Activated CD8-positive, alpha-beta T cell treated with anti-CD3 and anti-CD28 coated beads, Interleukin-2, amount 10 ng/mL, durations not matched to agents 7 days and 5 days (primary cell): ENCODE data around the gene CFAP300. TPM values are rescaled to one million over a fixed set of nuclear protein-coding genes. Genes with fewer than 3 reads are reported as not detected.

ENCODE experiments used
- ATAC-seq: fragments of 150-1000 bp; cut with Tn5 transposase; one replicate; pipeline ENCODE4 v1.10.0; 2021; ENCODE audit warnings: moderate library complexity
- CTCF ChIA-PET: fragments of 350-600 bp; sonication (Branson Sonifier 250); formaldehyde crosslinking; loops from one replicate; lab custom pipeline; 2021; ENCODE audit warnings: antibody characterized with exemption; lab: Charles Lee
- POLR2A ChIA-PET: fragments of 350-600 bp; sonication (Branson Sonifier 250); formaldehyde crosslinking; loops from one replicate; lab custom pipeline; 2021; ENCODE audit warnings: antibody characterized with exemption; lab: Charles Lee
- DNase-seq: peaks from one replicate; pipeline ENCODE4 v3.0.0-alpha.2; 2020
- H3K27ac Mint-ChIP-seq: one replicate; pipeline ENCODE4 v1.8.0; 2021; ENCODE audit warnings: mild to moderate bottlenecking, mixed read lengths
- H3K27me3 Mint-ChIP-seq: one replicate; pipeline ENCODE4 v1.8.0; 2021; ENCODE audit warnings: low read depth, mixed read lengths
- H3K36me3 Mint-ChIP-seq: one replicate; pipeline ENCODE4 v1.8.0; 2021; ENCODE audit warnings: low read depth, mixed read lengths
- H3K4me1 Mint-ChIP-seq: one replicate; pipeline ENCODE4 v1.8.0; 2021; ENCODE audit warnings: low read depth, mixed read lengths
- H3K4me3 Mint-ChIP-seq: one replicate; pipeline ENCODE4 v1.8.0; 2021; ENCODE audit warnings: mild to moderate bottlenecking, mixed read lengths
- H3K9me3 Mint-ChIP-seq: one replicate; pipeline ENCODE4 v1.8.0; 2022; ENCODE audit warnings: mixed read lengths; ENCODE audit not compliant: insufficient read depth
- total RNA-seq, 2 experiments: library from RNA; stranded (reverse); gene quantifications; one replicate each; pipeline ENCODE4 v1.2.3, GENCODE V29; 2021

CFAP300 gene
- total RNA-seq, 2 experiments from 2014 or later: not detected

GRCh38 chr11:102026217-102026616 is 21.0 kb upstream of the CFAP300 start:
- Mint-ChIP-seq H3K27ac (no peak overlapping the region), H3K27me3 (peaks cover 2% of the 10 kb centered on the region), H3K4me1 (no peaks in the 10 kb centered on the region), H3K36me3 (no peaks in the 10 kb centered on the region), H3K9me3 (no peaks in the 10 kb centered on the region), H3K4me3 (no peak overlapping the region)
- DNase-seq: no peak
- ATAC-seq: no peak
- CTCF ChIA-PET: interaction anchor here (1.2 to 1.5 kb wide), 3 partner anchors 18 to 166 kb away, joined by 3 to 9 read pairs (median 3); no protein-coding TSS in a partner anchor
- POLR2A ChIA-PET: no interaction called here

GRCh38 chr11:102026959-102027358 is 20.3 kb upstream of the CFAP300 start:
- Mint-ChIP-seq H3K27ac (no peak overlapping the region), H3K36me3 (no peaks in the 10 kb centered on the region), H3K4me1 (no peaks in the 10 kb centered on the region), H3K4me3 (no peak overlapping the region), H3K27me3 (peaks cover 2% of the 10 kb centered on the region), H3K9me3 (no peaks in the 10 kb centered on the region)
- ChIA-PET CTCF (interaction anchor here (1.2 to 1.3 kb wide), 3 partner anchors 19 to 167 kb away, joined by 3 to 6 read pairs (median 3); no protein-coding TSS in a partner anchor), POLR2A (no interaction called here)
- DNase-seq: no peak
- ATAC-seq: no peak

GRCh38 chr11:102036757-102037156 is 10.5 kb upstream of the CFAP300 start:
- CTCF ChIA-PET: no interaction called here
- DNase-seq: no peak
- H3K4me1 Mint-ChIP-seq: no peaks in the 10 kb centered on the region

GRCh38 chr11:102046841-102047240 is 396 bp upstream of the CFAP300 start:
- Mint-ChIP-seq H3K27me3 (peaks cover 32% of the 10 kb centered on the region), H3K36me3 (no peaks in the 10 kb centered on the region), H3K4me1 (peaks cover 9% of the 10 kb centered on the region), H3K27ac (no peak overlapping the region), H3K4me3 (no peak overlapping the region), H3K9me3 (no peaks in the 10 kb centered on the region)
- DNase-seq (no peak), ATAC-seq (no peak)
- ChIA-PET CTCF (no interaction called here), POLR2A (no interaction called here)

More at GRCh38 chr11:102036757-102037156, 10.5 kb upstream of the CFAP300 start:
- no peaks in the 10 kb centered on the region for H3K9me3 Mint-ChIP-seq
- H3K36me3 Mint-ChIP-seq: no peaks in the 10 kb centered on the region
- peaks cover 2% of the 10 kb centered on the region for H3K27me3 Mint-ChIP-seq
- H3K27ac Mint-ChIP-seq: no peak overlapping the region
- H3K4me3 Mint-ChIP-seq: no peak overlapping the region
- POLR2A ChIA-PET: no interaction called here
- no peak for ATAC-seq

GRCh38 chr11:102050927-102051575 is 3.8 kb downstream of the CFAP300 start:
- Mint-ChIP-seq H3K27me3 (peaks cover 28% of the 10 kb centered on the region), H3K4me1 (peaks cover 9% of the 10 kb centered on the region), H3K27ac (no peak overlapping the region), H3K36me3 (no peaks in the 10 kb centered on the region), H3K9me3 (no peaks in the 10 kb centered on the region), H3K4me3 (no peak overlapping the region)
- ATAC-seq: no peak
- no peak for DNase-seq
- ChIA-PET POLR2A (no interaction called here), CTCF (no interaction called here)

- Mint-ChIP-seq H3K36me3 (no peaks in the 10 kb centered on the region), H3K4me3 (no peak overlapping the region), H3K4me1 (no peaks in the 10 kb centered on the region), H3K9me3 (no peaks in the 10 kb centered on the region), H3K27me3 (peaks cover 2% of the 10 kb centered on the region), H3K27ac (no peak overlapping the region)
- ChIA-PET CTCF (no interaction called here), POLR2A (no interaction called here)
- ATAC-seq (no peak), DNase-seq (no peak)
Observed at GRCh38 chr11:102061276-102061675, 14.0 kb downstream of the CFAP300 start.

- H3K36me3 Mint-ChIP-seq: no peaks in the 10 kb centered on the region
- H3K9me3 Mint-ChIP-seq: no peaks in the 10 kb centered on the region
- peaks cover 2% of the 10 kb centered on the region for H3K27me3 Mint-ChIP-seq
- H3K4me1 Mint-ChIP-seq: no peaks in the 10 kb centered on the region
- H3K27ac Mint-ChIP-seq: no peak overlapping the region
- ATAC-seq: no peak
- CTCF ChIA-PET: no interaction called here
- DNase-seq: no peak
- POLR2A ChIA-PET: no interaction called here
- no peak overlapping the region for H3K4me3 Mint-ChIP-seq
Observed at GRCh38 chr11:102062106-102062505, 14.9 kb downstream of the CFAP300 start.

GRCh38 chr11:102064316-102064715 is 17.1 kb downstream of the CFAP300 start:
- Mint-ChIP-seq H3K27me3 (peaks cover 2% of the 10 kb centered on the region), H3K4me3 (no peak overlapping the region), H3K27ac (no peak overlapping the region), H3K9me3 (no peaks in the 10 kb centered on the region), H3K4me1 (no peaks in the 10 kb centered on the region), H3K36me3 (no peaks in the 10 kb centered on the region)
- ATAC-seq: no peak
- POLR2A ChIA-PET: no interaction called here
- CTCF ChIA-PET: no interaction called here
- DNase-seq: no peak

- CTCF ChIA-PET: no interaction called here
- H3K36me3 Mint-ChIP-seq: peaks cover 3% of the 10 kb centered on the region
- no peak for DNase-seq
Observed at GRCh38 chr11:102070766-102071165, 23.5 kb downstream of the CFAP300 start.

GRCh38 chr11:102071497-102072472 is 24.5 kb downstream of the CFAP300 start:
- peaks cover under 1% of the 10 kb centered on the region for H3K27me3 Mint-ChIP-seq
- H3K9me3 Mint-ChIP-seq: peaks cover 21% of the 10 kb centered on the region
- H3K36me3 Mint-ChIP-seq: peaks cover 3% of the 10 kb centered on the region
- POLR2A ChIA-PET: no interaction called here
- no peak overlapping the region for H3K27ac Mint-ChIP-seq
- CTCF ChIA-PET: no interaction called here
- no peak for DNase-seq
- H3K4me3 Mint-ChIP-seq: no peak overlapping the region
- H3K4me1 Mint-ChIP-seq: no peaks in the 10 kb centered on the region
- no peak for ATAC-seq

More at GRCh38 chr11:102070766-102071165, 23.5 kb downstream of the CFAP300 start:
- ATAC-seq: no peak
- H3K4me3 Mint-ChIP-seq: no peak overlapping the region
- POLR2A ChIA-PET: no interaction called here
- H3K27ac Mint-ChIP-seq: no peak overlapping the region
- no peaks in the 10 kb centered on the region for H3K4me1 Mint-ChIP-seq
- peaks cover 21% of the 10 kb centered on the region for H3K9me3 Mint-ChIP-seq
- no peaks in the 10 kb centered on the region for H3K27me3 Mint-ChIP-seq

GRCh38 chr11:102073253-102073652 is 26.0 kb downstream of the CFAP300 start:
- peaks cover 21% of the 10 kb centered on the region for H3K9me3 Mint-ChIP-seq
- ChIA-PET CTCF (no interaction called here), POLR2A (no interaction called here)
- H3K4me3 Mint-ChIP-seq: no peak overlapping the region
- H3K36me3 Mint-ChIP-seq: peaks cover 3% of the 10 kb centered on the region
- H3K4me1 Mint-ChIP-seq: no peaks in the 10 kb centered on the region
- no peak overlapping the region for H3K27ac Mint-ChIP-seq
- DNase-seq: no peak
- peaks cover 3% of the 10 kb centered on the region for H3K27me3 Mint-ChIP-seq
- ATAC-seq: no peak

GRCh38 chr11:102079625-102080024 is 32.4 kb downstream of the CFAP300 start:
- ChIA-PET POLR2A (no interaction called here), CTCF (no interaction called here)
- Mint-ChIP-seq H3K4me3 (no peak overlapping the region), H3K36me3 (no peaks in the 10 kb centered on the region), H3K4me1 (no peaks in the 10 kb centered on the region), H3K9me3 (no peaks in the 10 kb centered on the region), H3K27me3 (peaks cover 3% of the 10 kb centered on the region), H3K27ac (no peak overlapping the region)
- DNase-seq: no peak
- ATAC-seq: no peak
